SK-N-SH (cell line): ENCODE results near the gene KCNA10. TPM values are rescaled to one million over a fixed set of nuclear protein-coding genes. Genes with fewer than 3 reads are reported as not detected.

Experiments
- CTCF ChIA-PET: fragments of 300-600, 350-600 bp; formaldehyde crosslinking; extraction: SDS; loops from one replicate; lab custom pipeline; 2021; lab: Yijun Ruan, JAX
- POLR2A ChIA-PET: fragments of 350-600 bp; sonication (Branson Sonifier 250); formaldehyde crosslinking; extraction: SDS; loops from one replicate; lab custom pipeline; 2020; ENCODE audit warnings: antibody characterized with exemption, inconsistent platforms; lab: Yijun Ruan, JAX
- DNase-seq: peaks from one replicate; pipeline ENCODE4 v3.0.0; 2012
- H2AFZ ChIP-seq: fragments of 200-600 bp; sonication (generic); 2 replicates; pipeline ENCODE4 v1.8.1; 2016; ENCODE audit warnings: antibody characterized with exemption, mild to moderate bottlenecking, low read depth
- H3F3A ChIP-seq: fragments of 200-600 bp; sonication (generic); replicated peaks from 2 replicates; pipeline ENCODE3; 2016; ENCODE audit warnings: antibody characterized with exemption, mild to moderate bottlenecking; ENCODE audit not compliant: insufficient read depth
- H3K27ac ChIP-seq, 2 experiments: fragments of 200-500 bp in 1 of 2; fragments of 200-600 bp in 1 of 2; sonication (Bioruptor generic) in 1 of 2; sonication (generic), shearing (Covaris generic) in 1 of 2; 2 replicates each; pipeline versions ENCODE4 v1.5.1 to v1.6.1; 2014 to 2016; ENCODE audit warnings: low read depth in 2 of 2, inconsistent platforms in 1 of 2, low read length in 1 of 2, mild to moderate bottlenecking in 1 of 2, mixed read lengths in 1 of 2
- H3K27me3 ChIP-seq: fragments of 200-600 bp; sonication (generic), shearing (Covaris generic); 2 replicates; pipeline ENCODE4 v1.6.1; 2016; ENCODE audit warnings: mixed run types; ENCODE audit not compliant: insufficient read depth
- H3K36me3 ChIP-seq, 2 experiments: fragments of 200-500 bp in 1 of 2; fragments of 200-600 bp in 1 of 2; sonication (Bioruptor generic) in 1 of 2; sonication (generic) in 1 of 2; replicated peaks in 1 of 2; 2 replicates each; pipeline versions ENCODE3 to v1.5.1; 2014 to 2016; ENCODE audit warnings: low read length in 1 of 2, mild to moderate bottlenecking in 1 of 2; ENCODE audit not compliant: insufficient read depth in 2 of 2, control insufficient read depth in 1 of 2
- H3K4me1 ChIP-seq, 2 experiments: fragments of 200-500 bp in 1 of 2; fragments of 200-600 bp in 1 of 2; sonication (Bioruptor generic) in 1 of 2; sonication (generic), shearing (Covaris generic) in 1 of 2; 2 replicates each; pipeline versions ENCODE4 v1.5.1 to v1.6.1; 2014 to 2016; ENCODE audit warnings: low read depth in 1 of 2, low read length in 1 of 2, mixed run types in 1 of 2; ENCODE audit not compliant: insufficient read depth in 2 of 2, control insufficient read depth in 1 of 2
- H3K4me2 ChIP-seq: fragments of 200-600 bp; sonication (generic), shearing (Covaris generic); 2 replicates; pipeline ENCODE4 v1.6.1; 2017; ENCODE audit warnings: mixed run types
- H3K4me3 ChIP-seq, 2 experiments: fragments of 200-500 bp in 1 of 2; fragments of 200-600 bp in 1 of 2; sonication (Bioruptor generic) in 1 of 2; sonication (generic), shearing (Covaris generic) in 1 of 2; 2 replicates each; pipeline versions ENCODE4 v1.5.1 to v1.8.1; 2014 to 2016; ENCODE audit warnings: low read depth in 2 of 2, inconsistent platforms in 1 of 2, low read length in 1 of 2, mild to moderate bottlenecking in 1 of 2, mixed read lengths in 1 of 2, moderate library complexity in 1 of 2
- H3K79me2 ChIP-seq: fragments of 200-600 bp; sonication (generic); 2 replicates; pipeline ENCODE4 v1.8.1; 2017; ENCODE audit warnings: mild to moderate bottlenecking; ENCODE audit not compliant: insufficient read depth
- H3K9ac ChIP-seq: fragments of 200-600 bp; sonication (generic); 2 replicates; pipeline ENCODE4 v1.6.1; 2017; ENCODE audit warnings: mixed run types
- H3K9me2 ChIP-seq: fragments of 200-600 bp; sonication (generic); 2 replicates; pipeline ENCODE4 v1.6.1; 2017; ENCODE audit warnings: mixed run types
- H3K9me3 ChIP-seq: fragments of 200-600 bp; sonication (generic); 2 replicates; pipeline ENCODE4 v1.6.1; 2017; ENCODE audit warnings: mixed run types, mild to moderate bottlenecking, moderate library complexity
- H4K20me1 ChIP-seq: fragments of 200-600 bp; sonication (generic); 2 replicates; pipeline ENCODE4 v1.6.1; 2017; ENCODE audit warnings: mild to moderate bottlenecking, mixed run types; ENCODE audit not compliant: insufficient read depth
- EZH2phosphoT487 ChIP-seq: fragments of 200-600 bp; sonication (generic); IDR thresholded peaks from 2 replicates; pipeline ENCODE4 v1.6.1; 2017; ENCODE audit warnings: low read depth, mixed run types, mild to moderate bottlenecking, antibody characterized with exemption, moderate library complexity, borderline replicate concordance
- FOSL2 ChIP-seq: IDR thresholded peaks from 2 replicates; pipeline ENCODE4 v1.4.0; 2012; ENCODE audit warnings: low read depth, mild to moderate bottlenecking, moderate library complexity, borderline replicate concordance
- FOXJ3 ChIP-seq: sonication (generic); formaldehyde crosslinking; IDR thresholded peaks from 2 replicates; pipeline ENCODE4 v1.5.1; 2020; ENCODE audit warnings: mild to moderate bottlenecking, missing genetic modification reagents
- GATA2 ChIP-seq: sonication (generic); formaldehyde crosslinking; IDR thresholded peaks from 2 replicates; pipeline ENCODE4 v1.5.0; 2020; ENCODE audit warnings: mild to moderate bottlenecking, missing genetic modification reagents
- MAX ChIP-seq: IDR thresholded peaks from 2 replicates; pipeline ENCODE4 v1.4.0; 2012; ENCODE audit warnings: low read depth
- MEF2A ChIP-seq: IDR thresholded peaks from 2 replicates; pipeline ENCODE4 v1.4.0; 2012; ENCODE audit warnings: low read depth, borderline replicate concordance
- PBX3 ChIP-seq: IDR thresholded peaks from 2 replicates; pipeline ENCODE4; 2012
- POLR2AphosphoS5 ChIP-seq: IDR thresholded peaks from 2 replicates; pipeline ENCODE4 v1.6.1; 2012; ENCODE audit warnings: low read depth, low read length
- RAD21 ChIP-seq: IDR thresholded peaks from 2 replicates; pipeline ENCODE4 v1.6.1; 2012; ENCODE audit warnings: mild to moderate bottlenecking, low read length
- RCOR1 ChIP-seq: fragments of 150-350 bp; IDR thresholded peaks from 2 replicates; pipeline ENCODE4 v1.6.1; 2017; ENCODE audit warnings: antibody characterized with exemption, low read length
- REST ChIP-seq: IDR thresholded peaks from 2 replicates; pipeline ENCODE4 v1.6.1; 2012; ENCODE audit warnings: mild to moderate bottlenecking, low read depth, low read length, moderate library complexity
- RFX5 ChIP-seq: IDR thresholded peaks from 2 replicates; pipeline ENCODE4 v1.6.1; 2012; ENCODE audit warnings: mild to moderate bottlenecking, improper control_type of control experiment, low read length
- RXRA ChIP-seq: IDR thresholded peaks from 2 replicates; pipeline ENCODE4 v1.4.0; 2012; ENCODE audit warnings: low read depth, mild to moderate bottlenecking, borderline replicate concordance
- SIN3A ChIP-seq: IDR thresholded peaks from 2 replicates; pipeline ENCODE4 v1.6.1; 2012; ENCODE audit warnings: low read depth, mild to moderate bottlenecking, low read length, moderate library complexity, borderline replicate concordance
- SMC3 ChIP-seq: IDR thresholded peaks from 2 replicates; pipeline ENCODE4 v1.6.1; 2012; ENCODE audit warnings: low read depth, low read length, improper control_type of control experiment
- TAF1 ChIP-seq: IDR thresholded peaks from 2 replicates; pipeline ENCODE4 v1.6.1; 2012; ENCODE audit warnings: low read depth, mild to moderate bottlenecking, low read length, moderate library complexity, borderline replicate concordance
- TEAD4 ChIP-seq: IDR thresholded peaks from 2 replicates; pipeline ENCODE4 v1.4.0; 2012; ENCODE audit warnings: mild to moderate bottlenecking, borderline replicate concordance; ENCODE audit not compliant: insufficient read depth
- YY1 ChIP-seq: IDR thresholded peaks from 2 replicates; pipeline ENCODE4 v1.4.0; 2012; ENCODE audit warnings: low read depth, mild to moderate bottlenecking
- WGBS: methylation state at CpG from one replicate; pipeline ENCODE4 v1.1.6; 2017; ENCODE audit warnings: low lambda C conversion rate; 5-methylcytosine and 5-hydroxymethylcytosine counted together
- polyA plus RNA-seq, 3 experiments: library from polyadenylated mRNA; depleted of rRNA; stranded (reverse); fragments of >200 nt; gene quantifications; 2 replicates each; pipeline ENCODE4 v1.2.3, GENCODE V29; 2012
- TF ChIP-seq, protein P1 (sequence below): fragments of 200-600 bp; sonication (generic); IDR thresholded peaks from 2 replicates; pipeline ENCODE4 v1.6.1; 2017; ENCODE audit warnings: antibody characterized with exemption, mild to moderate bottlenecking, moderate library complexity
- TF ChIP-seq, protein P2 (sequence below): IDR thresholded peaks from 2 replicates; pipeline ENCODE4 v1.4.0; 2012; ENCODE audit warnings: low read depth, borderline replicate concordance

The KCNA10 gene
- polyA plus RNA-seq, 1 of the 3 experiments (the other 2 are of a cell fraction) = not detected

DNA sequence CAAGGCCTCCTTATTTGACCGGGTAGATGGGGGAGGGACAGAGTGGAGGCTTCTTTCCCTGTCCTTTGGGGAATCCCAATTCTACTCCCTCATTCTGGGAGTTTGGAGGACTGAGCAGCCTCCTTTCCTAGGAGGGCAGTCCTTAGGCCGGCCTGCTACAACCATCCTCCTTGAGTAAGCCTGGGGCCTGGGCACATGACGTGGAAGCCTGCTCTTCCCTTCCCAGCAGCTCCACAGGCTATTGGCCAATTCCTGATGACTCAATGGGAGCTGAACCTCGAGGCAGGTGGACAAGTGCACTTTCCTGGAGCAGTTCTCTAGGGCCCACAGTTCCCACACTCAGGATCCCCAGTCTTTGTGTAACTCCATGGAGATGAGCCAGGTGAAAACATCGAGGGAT lies 3.1 kb downstream of the KCNA10 start (continued):
- TF ChIP-seq RAD21 (no peak), RFX5 (no peak), EZH2phosphoT487 (no peak), POLR2AphosphoS5 (no peak)

DNA sequence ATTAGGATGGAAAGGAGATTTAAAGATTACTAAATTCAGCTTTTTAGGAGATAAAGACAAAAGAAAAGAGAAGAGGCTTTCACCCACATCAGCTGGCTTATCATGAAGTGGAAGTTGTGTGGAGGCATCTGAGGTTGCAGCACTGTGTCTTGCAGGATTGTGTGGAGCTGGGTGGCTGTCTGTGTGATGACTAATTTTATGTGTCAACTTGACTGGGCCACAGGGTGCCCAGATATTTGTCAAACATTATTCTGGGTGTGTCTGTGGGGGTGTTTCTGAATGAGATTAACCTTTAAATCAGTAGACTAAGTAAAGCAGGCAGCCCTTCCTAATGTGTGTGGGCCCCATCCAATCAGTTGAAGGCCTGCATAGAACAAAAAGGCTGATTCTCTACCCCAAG lies 3.9 kb downstream of the KCNA10 start:
- Histone ChIP-seq H3K9ac (no peak overlapping the region), H3K4me3 (no peak overlapping the region), H3K36me3 (no peaks in the 10 kb centered on the region), H3K79me2 (no peaks in the 10 kb centered on the region), H3K27me3 (no peaks in the 10 kb centered on the region; the same call in 1 of the 2 replicates), H2AFZ (no peak overlapping the region), H3K9me2 (no peaks in the 10 kb centered on the region), H3K9me3 (no peaks in the 10 kb centered on the region), H3K4me2 (no peak overlapping the region), H3F3A (no peaks in the 10 kb centered on the region), H3K4me1 (no peaks in the 10 kb centered on the region), H3K27ac (no peak overlapping the region), H4K20me1 (no peaks in the 10 kb centered on the region)
- no peak for TF ChIP-seq TEAD4
- TF ChIP-seq, protein P1, sequence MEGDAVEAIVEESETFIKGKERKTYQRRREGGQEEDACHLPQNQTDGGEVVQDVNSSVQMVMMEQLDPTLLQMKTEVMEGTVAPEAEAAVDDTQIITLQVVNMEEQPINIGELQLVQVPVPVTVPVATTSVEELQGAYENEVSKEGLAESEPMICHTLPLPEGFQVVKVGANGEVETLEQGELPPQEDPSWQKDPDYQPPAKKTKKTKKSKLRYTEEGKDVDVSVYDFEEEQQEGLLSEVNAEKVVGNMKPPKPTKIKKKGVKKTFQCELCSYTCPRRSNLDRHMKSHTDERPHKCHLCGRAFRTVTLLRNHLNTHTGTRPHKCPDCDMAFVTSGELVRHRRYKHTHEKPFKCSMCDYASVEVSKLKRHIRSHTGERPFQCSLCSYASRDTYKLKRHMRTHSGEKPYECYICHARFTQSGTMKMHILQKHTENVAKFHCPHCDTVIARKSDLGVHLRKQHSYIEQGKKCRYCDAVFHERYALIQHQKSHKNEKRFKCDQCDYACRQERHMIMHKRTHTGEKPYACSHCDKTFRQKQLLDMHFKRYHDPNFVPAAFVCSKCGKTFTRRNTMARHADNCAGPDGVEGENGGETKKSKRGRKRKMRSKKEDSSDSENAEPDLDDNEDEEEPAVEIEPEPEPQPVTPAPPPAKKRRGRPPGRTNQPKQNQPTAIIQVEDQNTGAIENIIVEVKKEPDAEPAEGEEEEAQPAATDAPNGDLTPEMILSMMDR = no peak
- no peak for TF ChIP-seq RXRA
- no peak for TF ChIP-seq FOSL2
- TF ChIP-seq MEF2A = no peak
- no peak for DNase-seq
- ChIA-PET POLR2A (no interaction called here), CTCF (interaction anchor here (1.1 to 2.1 kb wide), 3 partner anchors 9 to 104 kb away, joined by 5 to 14 read pairs (median 6); no protein-coding TSS in a partner anchor)

- Histone ChIP-seq H3K4me1 (no peaks in the 10 kb centered on the region), H3K79me2 (no peaks in the 10 kb centered on the region), H3K9me2 (no peaks in the 10 kb centered on the region), H3K36me3 (no peaks in the 10 kb centered on the region), H4K20me1 (no peaks in the 10 kb centered on the region), H3K27ac (no peak overlapping the region), H3K4me3 (no peak overlapping the region), H3F3A (no peaks in the 10 kb centered on the region), H3K9ac (no peak overlapping the region), H3K4me2 (no peak overlapping the region), H2AFZ (no peak overlapping the region), H3K9me3 (no peaks in the 10 kb centered on the region), H3K27me3 (no peaks in the 10 kb centered on the region; the same call in 1 of the 2 replicates)
- DNase-seq = no peak
- ChIA-PET POLR2A (no interaction called here), CTCF (interaction anchor here (1.2 to 9.4 kb wide), 4 partner anchors 10 to 268 kb away, joined by 3 to 69 read pairs (median 26); no protein-coding TSS in a partner anchor)
- WGBS = 69% methylated on average over 8 of the region's 8 CpGs
- TF ChIP-seq FOXJ3 (CRISPR knock-in tag) (no peak), POLR2AphosphoS5 (no peak), FOSL2 (no peak), SIN3A (no peak), REST (no peak), RCOR1 (no peak), TAF1 (no peak), RAD21 (no peak), MAX (no peak), YY1 (no peak), PBX3 (no peak), GATA2 (no peak), SMC3 (no peak)
- TF ChIP-seq, protein P2, sequence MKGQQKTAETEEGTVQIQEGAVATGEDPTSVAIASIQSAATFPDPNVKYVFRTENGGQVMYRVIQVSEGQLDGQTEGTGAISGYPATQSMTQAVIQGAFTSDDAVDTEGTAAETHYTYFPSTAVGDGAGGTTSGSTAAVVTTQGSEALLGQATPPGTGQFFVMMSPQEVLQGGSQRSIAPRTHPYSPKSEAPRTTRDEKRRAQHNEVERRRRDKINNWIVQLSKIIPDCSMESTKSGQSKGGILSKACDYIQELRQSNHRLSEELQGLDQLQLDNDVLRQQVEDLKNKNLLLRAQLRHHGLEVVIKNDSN = no peak
These were observed 5.5 kb downstream of the KCNA10 start for GRCh38 chr1:110513511-110513910.
